Hepatocyte (in vitro differentiated cells): ENCODE measurements around the gene NTSR1. TPM values are rescaled to one million over a fixed set of nuclear protein-coding genes. Genes with fewer than 3 reads are reported as not detected.

ENCODE experiments used
- DNase-seq: peaks from one replicate; pipeline ENCODE4 v3.0.0-alpha.2; 2016; ENCODE audit warnings: low spot score
- H2AFZ ChIP-seq: fragments of 200-600 bp; sonication (generic); 2 replicates; pipeline ENCODE4 v1.6.0; 2016; ENCODE audit warnings: antibody characterized with exemption, mild to moderate bottlenecking
- H3K27ac ChIP-seq: fragments of 200-600 bp; sonication (generic); 2 replicates; pipeline ENCODE4 v1.5.1; 2016; ENCODE audit warnings: mild to moderate bottlenecking
- H3K27me3 ChIP-seq: fragments of 200-600 bp; sonication (generic); 2 replicates; pipeline ENCODE4 v1.6.1; 2016
- H3K36me3 ChIP-seq: fragments of 200-600 bp; sonication (generic); replicated peaks from 2 replicates; pipeline ENCODE4 v1.5.1; 2016; ENCODE audit warnings: low read depth; ENCODE audit not compliant: insufficient read depth
- H3K4me1 ChIP-seq: fragments of 200-600 bp; sonication (generic); 2 replicates; pipeline ENCODE4 v1.5.1; 2016; ENCODE audit warnings: mild to moderate bottlenecking, moderate library complexity; ENCODE audit not compliant: insufficient read depth
- H3K4me2 ChIP-seq: fragments of 200-600 bp; sonication (generic); 2 replicates; pipeline ENCODE4 v1.6.0; 2016
- H3K4me3 ChIP-seq: fragments of 200-600 bp; sonication (generic); 2 replicates; pipeline ENCODE4 v1.5.1; 2016; ENCODE audit warnings: mild to moderate bottlenecking
- H3K79me2 ChIP-seq: fragments of 200-600 bp; sonication (generic); 2 replicates; pipeline ENCODE4 v1.6.0; 2017; ENCODE audit warnings: mild to moderate bottlenecking
- H3K9me2 ChIP-seq: fragments of 200-600 bp; sonication (generic); replicated peaks from 2 replicates; pipeline ENCODE4 v1.6.0; 2017; ENCODE audit warnings: mild to moderate bottlenecking; ENCODE audit not compliant: insufficient read depth
- H3K9me3 ChIP-seq: fragments of 200-600 bp; sonication (generic); 2 replicates; pipeline ENCODE4 v1.5.1; 2016; ENCODE audit warnings: low read depth, mild to moderate bottlenecking
- H4K20me1 ChIP-seq: fragments of 200-600 bp; sonication (generic); 2 replicates; pipeline ENCODE4 v1.6.0; 2016; ENCODE audit warnings: mild to moderate bottlenecking; ENCODE audit not compliant: insufficient read depth, poor library complexity, severe bottlenecking
- EZH2 ChIP-seq: fragments of 200-600 bp; sonication (generic); IDR thresholded peaks from 2 replicates; pipeline ENCODE4 v1.6.1; 2016; ENCODE audit warnings: antibody characterized with exemption, mild to moderate bottlenecking, borderline replicate concordance
- EZH2phosphoT487 ChIP-seq: fragments of 200-600 bp; sonication (generic); IDR thresholded peaks from one replicate; pipeline ENCODE4 v1.6.1; 2018; ENCODE audit warnings: antibody characterized with exemption, mild to moderate bottlenecking, low read depth, moderate library complexity; ENCODE audit not compliant: unreplicated experiment, severe bottlenecking
- WGBS: methylation state at CpG from one replicate; pipeline ENCODE4 v1.1.6; 2016; ENCODE audit warnings: low lambda C conversion rate; ENCODE audit errors: missing lambda C conversion rate; 5-methylcytosine and 5-hydroxymethylcytosine counted together
- polyA plus RNA-seq: library from polyadenylated mRNA; unstranded; fragments of >200 nt; fragmentation: Nextera tagmentation; extraction: Ambion mirVana; gene quantifications from 2 replicates; pipeline ENCODE4 v1.2.1, GENCODE V29; 2016
- total RNA-seq: library from RNA; depleted of rRNA; stranded (reverse); fragments of >200 nt; gene quantifications from 2 replicates; pipeline ENCODE4 v1.2.3, GENCODE V29; 2014
- TF ChIP-seq, protein P1 (sequence below): fragments of 200-600 bp; sonication (generic); IDR thresholded peaks from 2 replicates; pipeline ENCODE4 v1.5.1; 2016; ENCODE audit warnings: antibody characterized with exemption, mild to moderate bottlenecking; ENCODE audit not compliant: poor library complexity

NTSR1 gene
- total and polyA plus RNA-seq, 2 experiments from 2014 or later = 0.37 TPM; not detected in 1

GRCh38 chr20:62696434-62696957, 12.1 kb upstream of the NTSR1 start:
- no peak for DNase-seq
- Histone ChIP-seq H3K27ac (no peak overlapping the region), H3K4me2 (no peak overlapping the region), H3K79me2 (no peaks in the 10 kb centered on the region), H3K4me3 (no peak overlapping the region), H3K9me3 (no peaks in the 10 kb centered on the region), H4K20me1 (no peaks in the 10 kb centered on the region), H3K27me3 (no peaks in the 10 kb centered on the region), H3K36me3 (no peaks in the 10 kb centered on the region), H3K4me1 (no peaks in the 10 kb centered on the region), H3K9me2 (no peaks in the 10 kb centered on the region), H2AFZ (no peak overlapping the region)
- 87% methylated on average over 15 of the region's 16 CpGs for WGBS
- TF ChIP-seq EZH2 (no peak), EZH2phosphoT487 (no peak)
- TF ChIP-seq, protein P1, sequence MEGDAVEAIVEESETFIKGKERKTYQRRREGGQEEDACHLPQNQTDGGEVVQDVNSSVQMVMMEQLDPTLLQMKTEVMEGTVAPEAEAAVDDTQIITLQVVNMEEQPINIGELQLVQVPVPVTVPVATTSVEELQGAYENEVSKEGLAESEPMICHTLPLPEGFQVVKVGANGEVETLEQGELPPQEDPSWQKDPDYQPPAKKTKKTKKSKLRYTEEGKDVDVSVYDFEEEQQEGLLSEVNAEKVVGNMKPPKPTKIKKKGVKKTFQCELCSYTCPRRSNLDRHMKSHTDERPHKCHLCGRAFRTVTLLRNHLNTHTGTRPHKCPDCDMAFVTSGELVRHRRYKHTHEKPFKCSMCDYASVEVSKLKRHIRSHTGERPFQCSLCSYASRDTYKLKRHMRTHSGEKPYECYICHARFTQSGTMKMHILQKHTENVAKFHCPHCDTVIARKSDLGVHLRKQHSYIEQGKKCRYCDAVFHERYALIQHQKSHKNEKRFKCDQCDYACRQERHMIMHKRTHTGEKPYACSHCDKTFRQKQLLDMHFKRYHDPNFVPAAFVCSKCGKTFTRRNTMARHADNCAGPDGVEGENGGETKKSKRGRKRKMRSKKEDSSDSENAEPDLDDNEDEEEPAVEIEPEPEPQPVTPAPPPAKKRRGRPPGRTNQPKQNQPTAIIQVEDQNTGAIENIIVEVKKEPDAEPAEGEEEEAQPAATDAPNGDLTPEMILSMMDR = no peak

- Histone ChIP-seq H3K27ac (no peak overlapping the region), H3K4me2 (no peak overlapping the region), H3K27me3 (no peaks in the 10 kb centered on the region), H4K20me1 (no peaks in the 10 kb centered on the region), H3K9me2 (no peaks in the 10 kb centered on the region), H3K4me1 (no peaks in the 10 kb centered on the region), H3K36me3 (no peaks in the 10 kb centered on the region), H3K9me3 (no peaks in the 10 kb centered on the region), H3K79me2 (no peaks in the 10 kb centered on the region), H3K4me3 (no peak overlapping the region), H2AFZ (no peak overlapping the region)
- no peak for DNase-seq
- no peak for TF ChIP-seq EZH2
- no peak for TF ChIP-seq EZH2phosphoT487
- TF ChIP-seq, protein P1 = no peak
- 94% methylated on average over 9 of the region's 10 CpGs for WGBS
Observed at GRCh38 chr20:62696989-62697388, 11.6 kb upstream of the NTSR1 start.

GRCh38 chr20:62697468-62697912, 11.1 kb upstream of the NTSR1 start:
- no peak overlapping the region for H3K4me2 ChIP-seq
- H3K9me3 ChIP-seq = no peaks in the 10 kb centered on the region
- no peaks in the 10 kb centered on the region for H3K27me3 ChIP-seq
- TF ChIP-seq EZH2phosphoT487 (no peak), EZH2 (no peak)
- TF ChIP-seq, protein P1 = no peak
- H4K20me1 ChIP-seq = no peaks in the 10 kb centered on the region
- WGBS = 86% methylated on average over 11 of the region's 11 CpGs
- H3K36me3 ChIP-seq = no peaks in the 10 kb centered on the region
- H3K4me1 ChIP-seq = no peaks in the 10 kb centered on the region
- no peaks in the 10 kb centered on the region for H3K79me2 ChIP-seq
- no peak overlapping the region for H3K4me3 ChIP-seq
- no peak overlapping the region for H2AFZ ChIP-seq
- no peak for DNase-seq
- H3K9me2 ChIP-seq = no peaks in the 10 kb centered on the region
- H3K27ac ChIP-seq = no peak overlapping the region

DNA sequence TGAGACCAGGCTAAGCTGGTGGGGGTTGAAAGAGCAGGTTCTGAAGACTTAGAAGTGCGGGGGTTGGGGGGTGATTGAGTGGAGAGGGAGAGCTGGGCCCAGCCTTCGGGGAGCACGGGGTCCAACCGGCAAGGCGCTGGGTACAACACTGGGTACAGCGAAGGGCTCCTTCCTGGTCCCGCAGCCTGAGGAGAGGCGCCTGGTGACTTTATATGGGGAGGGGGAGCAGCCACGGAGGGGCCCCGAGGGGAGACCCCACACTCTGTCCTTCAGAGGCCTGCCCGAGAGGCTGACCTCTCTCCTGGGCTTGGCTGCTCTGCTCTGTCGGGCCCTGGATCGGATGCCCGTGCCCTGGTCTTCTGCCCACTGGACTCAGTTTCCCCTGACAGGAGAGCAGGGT, 10.4 kb upstream of the NTSR1 start:
- no peak overlapping the region for H3K4me3 ChIP-seq
- H3K27ac ChIP-seq = no peak overlapping the region
- H3K4me1 ChIP-seq = no peaks in the 10 kb centered on the region
- no peaks in the 10 kb centered on the region for H3K79me2 ChIP-seq
- H4K20me1 ChIP-seq = no peaks in the 10 kb centered on the region
- no peaks in the 10 kb centered on the region for H3K36me3 ChIP-seq
- DNase-seq = no peak
- no peaks in the 10 kb centered on the region for H3K9me3 ChIP-seq
- TF ChIP-seq EZH2 (no peak), EZH2phosphoT487 (no peak)
- TF ChIP-seq, protein P1 = no peak
- no peaks in the 10 kb centered on the region for H3K9me2 ChIP-seq
- 94% methylated on average over 14 of the region's 14 CpGs for WGBS
- no peaks in the 10 kb centered on the region for H3K27me3 ChIP-seq
- H2AFZ ChIP-seq = no peak overlapping the region
- H3K4me2 ChIP-seq = no peak overlapping the region
